ENCODE measurements around the gene EEF1AKMT2.
A peak's percentile ranks its signal among the peaks of the same experiment; 100 is the strongest.

Gene EEF1AKMT2

DNA sequence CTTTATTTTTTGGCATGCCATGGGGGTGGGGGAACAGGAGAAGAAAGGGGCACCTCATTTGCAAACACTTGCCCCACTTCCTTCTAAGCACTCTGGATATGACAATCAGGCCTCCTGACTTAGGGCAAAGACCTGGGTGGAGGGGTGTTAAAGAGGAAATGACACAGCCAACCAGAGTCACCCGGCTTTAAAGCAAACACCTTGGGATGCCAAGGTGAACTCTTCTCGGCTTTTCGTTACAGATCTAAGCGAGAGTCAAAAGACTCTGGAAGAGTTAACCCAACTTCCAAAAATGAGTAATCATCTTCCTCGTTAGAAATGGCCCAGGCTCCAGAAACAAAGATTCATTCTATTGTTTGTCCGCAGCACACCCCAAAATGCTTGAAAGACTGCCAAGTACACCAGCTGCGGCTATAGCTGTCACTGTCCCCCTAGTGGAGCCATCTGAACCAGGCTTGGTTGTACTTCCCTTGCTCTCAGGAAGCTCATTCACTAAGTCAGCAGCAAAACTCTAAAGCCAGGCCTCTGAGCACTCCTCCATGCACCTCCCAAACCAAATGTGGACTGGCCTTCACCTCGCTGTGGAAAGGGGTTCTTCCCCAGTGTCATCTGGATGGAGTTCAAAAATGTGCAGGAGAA lies 72.4 kb downstream of the EEF1AKMT2 start:
- peak; percentile 70 for DNase-seq (ENCODE audit: low spot score)

DNA sequence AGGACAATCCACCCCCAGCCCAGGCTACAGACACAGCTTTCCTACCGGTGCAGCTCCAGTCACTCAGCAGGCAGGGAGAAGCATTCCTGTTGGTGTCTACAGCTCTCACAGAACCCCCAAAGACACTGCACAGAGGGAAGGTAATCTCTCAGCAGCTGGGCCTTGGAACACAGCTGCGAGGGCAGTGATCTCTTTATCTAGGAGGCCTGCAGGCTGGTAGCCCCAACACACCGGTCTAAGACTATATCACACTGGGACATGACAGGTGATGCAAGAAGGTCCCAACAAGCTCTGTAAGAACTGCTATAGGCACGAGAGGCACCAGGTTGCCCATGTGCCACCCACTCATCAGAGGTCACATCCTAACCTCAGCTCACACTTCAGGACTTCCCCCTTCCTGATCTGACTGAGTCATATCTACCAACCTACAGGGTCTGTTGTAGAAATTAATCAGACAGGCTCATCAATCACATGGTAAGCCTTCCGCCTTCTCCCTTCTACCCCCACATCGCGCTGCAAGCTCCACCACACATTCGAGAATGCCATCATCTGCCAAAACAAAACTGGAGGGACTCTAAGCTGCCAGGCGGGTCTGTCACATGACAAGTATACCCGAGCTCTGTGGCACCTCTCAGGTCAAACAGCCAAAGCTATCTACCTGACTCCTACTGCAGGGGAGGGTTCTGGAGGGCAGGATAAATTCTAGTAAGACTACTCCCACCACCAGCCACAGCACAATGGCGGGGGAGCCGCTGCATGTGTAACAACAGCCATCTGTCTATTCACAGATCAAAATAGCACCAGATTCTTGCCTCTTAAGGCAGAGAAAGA lies 73.6 kb downstream of the EEF1AKMT2 start:
- no peak for DNase-seq (ENCODE audit: low spot score)

DNA sequence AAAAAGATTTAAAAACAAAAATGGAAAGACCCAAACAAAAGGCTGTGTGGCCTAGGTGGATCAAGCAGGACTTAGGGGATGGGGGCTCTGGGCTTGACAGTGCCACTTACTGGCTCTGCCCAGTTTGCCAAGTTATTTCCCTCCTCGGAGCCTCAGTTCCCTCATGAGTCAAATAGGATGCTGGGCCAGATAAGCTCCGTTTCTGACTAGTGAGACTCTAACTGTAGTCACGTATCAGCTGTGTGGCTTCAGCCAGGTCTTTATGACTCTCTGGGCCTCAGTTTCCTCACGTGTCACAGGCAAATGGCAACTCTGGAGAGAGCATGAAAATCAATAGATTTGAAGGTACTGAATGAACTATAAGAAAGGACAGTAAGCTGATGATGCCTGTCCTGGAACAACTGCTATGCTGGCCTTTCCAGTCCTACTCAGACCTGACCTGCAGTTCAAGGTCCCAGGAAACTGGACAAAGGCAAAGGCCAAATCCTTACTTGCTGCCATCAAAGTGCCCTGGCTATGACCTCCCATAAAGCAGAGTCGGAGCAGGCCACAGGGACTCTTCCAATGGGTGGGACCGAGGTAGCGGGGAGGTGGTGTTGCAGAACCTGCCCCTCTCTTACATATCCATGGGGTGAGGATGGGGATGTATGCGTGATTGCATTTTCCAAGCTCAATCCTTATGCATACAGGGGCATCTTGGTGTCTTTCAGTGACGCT lies 74.5 kb downstream of the EEF1AKMT2 start:
- no peak for DNase-seq (ENCODE audit: low spot score)

DNA sequence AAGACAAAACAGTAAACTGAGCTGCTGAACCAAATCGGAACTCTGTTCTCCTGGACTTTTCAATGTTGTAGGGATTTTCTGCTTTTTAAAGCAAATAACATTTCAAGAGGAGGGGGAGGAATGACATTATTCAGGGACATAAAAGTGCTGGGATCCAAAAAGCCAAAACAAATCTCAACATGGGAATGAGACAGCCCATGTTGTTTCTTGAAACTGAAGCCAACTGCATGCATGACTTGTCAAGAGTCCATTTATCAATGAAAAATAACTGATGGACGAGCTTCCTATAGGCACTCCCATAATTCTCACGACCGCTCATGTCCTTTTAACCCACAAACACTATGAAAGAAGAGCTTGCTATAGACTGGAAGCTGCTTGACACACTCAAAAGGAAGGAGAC lies 75.3 kb downstream of the EEF1AKMT2 start:
- DNase-seq (ENCODE audit: low spot score), result no peak

DNA sequence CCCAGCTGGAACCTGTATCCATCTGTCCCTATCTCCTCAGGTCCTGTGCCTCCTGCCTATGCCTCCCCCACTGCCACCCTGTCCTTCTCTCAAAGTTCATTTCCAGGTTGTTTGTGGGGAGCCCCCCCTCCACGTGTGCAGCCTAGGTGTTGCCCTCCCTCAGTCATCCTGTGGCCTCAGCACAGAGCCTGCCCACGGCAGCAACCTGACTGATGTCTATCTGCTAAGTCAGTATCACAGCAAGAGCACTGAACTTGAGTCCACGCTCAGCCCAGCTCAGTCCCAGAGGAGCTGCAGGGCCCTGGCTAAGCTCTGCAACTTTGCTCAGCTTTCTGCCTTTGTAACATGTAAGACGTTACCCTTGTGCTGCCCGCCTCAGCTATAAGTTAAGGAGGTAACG lies 76.2 kb downstream of the EEF1AKMT2 start:
- no peak for DNase-seq (ENCODE audit: low spot score)

DNA sequence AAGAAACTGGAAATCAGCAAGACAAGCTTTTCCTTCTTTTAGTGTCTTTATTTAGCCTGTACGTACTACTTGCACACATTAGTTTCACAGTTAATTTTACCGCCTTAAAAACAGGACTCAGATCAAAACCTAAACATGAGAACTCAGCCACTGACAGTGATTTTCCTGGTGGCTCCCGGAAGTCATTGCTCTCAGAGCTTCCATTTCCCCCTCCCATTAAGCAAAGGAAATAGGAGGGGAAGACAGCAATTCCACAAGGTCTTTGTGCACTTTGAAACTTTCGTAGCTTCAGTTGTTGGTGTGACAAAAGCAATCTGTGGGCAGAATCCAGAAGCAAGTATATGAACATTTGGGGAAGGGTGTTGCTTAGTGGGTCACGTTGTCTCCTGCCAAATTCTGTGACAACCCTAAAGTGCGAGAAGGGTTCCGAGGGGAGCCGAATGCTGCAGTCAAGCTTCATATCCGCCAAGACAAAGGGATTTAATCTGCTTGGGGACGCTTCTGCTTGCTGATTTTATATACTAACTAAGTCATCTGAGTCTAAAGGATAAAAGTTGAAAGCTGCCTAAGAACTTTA lies 77.9 kb downstream of the EEF1AKMT2 start:
- DNase-seq (ENCODE audit: low spot score), result no peak

DNA sequence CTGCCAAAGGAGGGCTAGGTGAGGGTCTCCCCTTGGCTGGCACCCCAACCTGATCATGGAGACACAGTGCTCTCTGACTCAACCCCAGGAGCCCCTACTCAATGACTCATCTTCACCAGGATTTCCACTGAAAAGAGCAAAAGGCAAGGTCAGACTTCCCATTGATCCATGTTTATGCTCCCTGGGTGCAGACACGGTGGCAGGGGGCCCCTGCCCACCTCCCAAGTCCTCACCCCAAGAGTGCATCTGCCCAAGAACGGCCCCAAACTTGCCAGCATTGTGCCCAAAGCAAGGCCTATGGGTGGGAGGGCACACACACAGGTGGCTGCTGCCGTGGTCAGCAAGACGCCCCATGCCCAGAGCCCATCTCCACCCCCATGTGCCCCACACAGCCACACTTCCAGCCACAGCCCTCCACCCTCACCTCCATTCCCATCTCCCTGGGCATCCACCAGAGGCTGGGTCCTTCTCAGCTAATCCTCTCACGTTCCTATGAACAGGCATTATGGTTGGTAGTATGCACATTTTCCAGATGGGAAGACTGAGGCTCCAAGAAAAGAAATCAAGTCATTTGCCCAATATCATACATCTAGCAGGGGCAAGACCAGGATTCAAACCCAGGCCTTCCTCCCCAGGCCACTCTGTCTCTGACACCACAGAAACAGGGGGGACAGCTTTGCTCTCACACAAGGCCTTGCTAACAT lies 78.8 kb downstream of the EEF1AKMT2 start:
- no peak for DNase-seq (ENCODE audit: low spot score)

DNA sequence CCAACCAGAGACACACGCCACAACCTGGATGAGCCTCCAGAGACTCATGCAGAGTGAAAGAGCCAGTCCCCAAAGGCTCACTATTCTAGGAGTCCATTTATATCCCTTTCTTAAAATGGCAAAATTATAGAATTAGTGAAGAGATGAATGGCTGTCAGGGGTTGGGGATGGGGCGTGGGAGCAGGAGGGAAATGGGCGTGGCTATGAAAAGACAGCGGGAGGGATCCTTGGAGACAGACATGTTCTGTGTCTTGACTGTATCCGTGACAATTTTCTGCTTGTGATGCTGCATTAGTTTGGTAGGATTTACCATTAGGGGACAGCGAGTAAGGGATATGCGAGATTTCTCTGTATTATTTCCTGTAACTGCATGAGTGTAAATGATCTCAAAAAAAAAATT lies 80.5 kb downstream of the EEF1AKMT2 start:
- no peak for DNase-seq (ENCODE audit: low spot score)

DNA sequence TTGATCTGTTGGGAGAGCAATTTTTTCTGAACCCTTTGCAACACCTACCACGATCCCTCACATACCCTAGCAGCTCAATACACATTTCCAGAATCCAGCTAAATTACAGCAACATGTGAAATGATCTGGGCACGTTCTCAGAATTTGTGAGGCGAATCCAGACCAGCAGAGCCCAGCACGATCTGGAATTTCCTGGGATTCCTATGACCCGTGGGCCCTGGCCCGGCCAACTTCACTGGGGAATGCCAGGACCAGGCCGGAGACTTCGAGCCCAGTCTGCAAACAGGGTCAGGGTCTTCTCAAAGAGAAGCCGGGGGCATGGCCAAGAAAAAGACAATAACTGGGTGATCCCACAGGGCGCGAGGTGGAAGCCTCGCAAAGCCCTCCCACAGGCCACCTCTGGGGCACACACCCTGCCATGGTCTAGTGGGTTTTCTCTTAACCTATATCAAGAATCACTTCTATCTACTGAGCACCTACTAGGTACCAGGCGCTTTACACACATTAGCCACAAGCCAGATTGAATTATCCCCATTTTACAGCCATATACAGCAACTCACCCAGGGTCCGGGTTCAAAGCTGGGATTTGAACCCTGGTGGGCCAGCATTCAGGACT lies 81.3 kb downstream of the EEF1AKMT2 start:
- no peak for DNase-seq (ENCODE audit: low spot score)

DNA sequence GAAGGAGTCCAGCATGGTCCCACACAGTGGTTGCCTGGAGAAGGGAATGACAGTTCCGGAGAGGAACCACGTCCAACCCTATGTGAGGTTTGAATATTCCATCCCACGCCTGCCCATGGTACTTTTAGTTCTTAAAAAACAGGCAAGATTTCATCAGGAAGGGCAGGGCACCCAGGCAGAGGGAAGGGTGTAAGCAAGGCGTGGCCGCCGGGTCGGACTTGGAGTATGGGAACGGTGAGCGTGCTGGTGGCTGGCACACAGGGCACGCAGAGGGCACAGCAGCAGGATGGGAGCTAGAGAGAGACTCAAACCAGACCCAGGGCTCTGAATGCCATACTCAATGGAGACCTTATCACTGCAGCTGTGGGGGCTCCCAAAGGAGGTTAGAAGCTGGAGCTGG lies 81.8 kb downstream of the EEF1AKMT2 start:
- DNase-seq (ENCODE audit: low spot score), result no peak

DNA sequence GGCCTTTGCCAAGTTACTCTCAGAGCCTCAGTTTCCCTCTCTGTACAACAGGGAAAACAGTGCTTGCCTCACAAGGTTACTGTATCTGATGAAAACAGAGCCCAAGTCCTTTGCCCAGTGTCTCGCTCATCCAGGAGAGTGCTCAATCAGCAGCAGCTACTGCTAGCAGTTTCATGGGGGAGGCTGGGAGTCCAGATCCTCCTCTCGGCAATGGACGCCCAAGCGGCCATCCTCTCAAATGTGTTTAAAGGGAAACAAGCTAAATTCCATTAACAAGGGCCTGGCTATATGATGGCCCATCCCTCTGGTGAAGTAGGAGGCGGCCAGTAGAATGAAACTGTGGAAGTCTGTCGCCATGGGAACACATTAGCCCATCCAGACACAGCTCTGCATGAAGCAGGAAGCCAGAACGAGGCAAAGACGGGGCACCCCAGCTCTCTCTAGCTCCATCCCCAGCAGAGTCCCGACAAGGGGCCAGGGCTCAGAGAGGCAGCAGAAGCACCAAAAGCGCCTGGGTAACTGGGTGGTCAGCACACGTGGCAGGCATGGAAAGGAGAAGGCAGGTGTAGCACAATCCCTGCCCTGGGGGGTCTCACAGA lies 82.7 kb downstream of the EEF1AKMT2 start:
- no peak for DNase-seq (ENCODE audit: low spot score)

DNA sequence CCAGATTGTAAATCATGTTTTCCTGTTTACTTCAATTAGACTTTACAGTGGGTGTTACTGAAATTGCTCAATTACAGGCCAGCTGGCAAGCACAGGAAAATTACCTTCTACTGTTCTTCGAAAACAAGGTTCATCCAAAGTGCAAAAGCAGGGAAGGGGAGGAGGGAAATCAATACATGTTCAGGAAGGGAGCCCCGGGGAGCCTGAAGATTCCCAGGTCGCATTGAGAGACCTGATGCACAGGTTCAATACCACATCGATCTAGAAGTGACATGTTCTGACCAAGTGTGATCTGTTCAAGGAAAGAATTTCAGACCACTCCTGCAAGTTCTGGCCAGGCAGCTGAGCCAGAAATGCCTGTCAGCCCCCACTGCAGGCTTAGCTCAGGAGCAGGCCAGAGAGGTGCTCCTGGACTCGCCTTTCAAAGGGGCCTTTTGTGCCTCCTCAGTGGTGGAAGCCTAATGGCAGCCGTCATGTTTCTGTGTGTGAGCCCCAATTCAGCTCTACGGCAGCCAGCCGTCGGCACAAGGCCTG lies 83.4 kb downstream of the EEF1AKMT2 start:
- DNase-seq (ENCODE audit: low spot score), result no peak
